ENCODE measurements around the gene DNM2. TPM values are rescaled to one million over a fixed set of nuclear protein-coding genes. Genes with fewer than 3 reads are reported as not detected.

DNM2 gene
- total RNA-seq, 4 donors from 2014 or later: 353 to 827 (median 464) TPM

DNA sequence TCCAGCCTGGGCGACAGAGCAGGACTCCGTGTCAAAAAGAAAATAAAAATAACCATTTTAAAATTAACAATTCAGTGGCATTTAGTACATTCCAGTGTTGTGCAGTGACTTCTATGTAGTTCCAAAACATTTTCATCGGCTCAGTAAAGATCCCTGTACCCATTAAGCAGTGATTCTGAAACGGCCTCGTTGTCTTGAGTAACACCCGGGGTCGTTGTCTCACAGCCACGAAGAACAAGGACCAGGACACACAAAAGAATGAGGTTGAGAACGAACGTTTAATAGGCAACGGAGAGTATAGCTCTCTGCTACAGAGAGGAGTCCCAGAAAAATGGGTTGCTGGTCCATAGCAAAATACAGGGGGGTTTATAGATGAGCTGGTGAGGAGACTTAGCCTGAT is 120.5 kb downstream of the DNM2 start:
- TF ChIP-seq, protein P1, sequence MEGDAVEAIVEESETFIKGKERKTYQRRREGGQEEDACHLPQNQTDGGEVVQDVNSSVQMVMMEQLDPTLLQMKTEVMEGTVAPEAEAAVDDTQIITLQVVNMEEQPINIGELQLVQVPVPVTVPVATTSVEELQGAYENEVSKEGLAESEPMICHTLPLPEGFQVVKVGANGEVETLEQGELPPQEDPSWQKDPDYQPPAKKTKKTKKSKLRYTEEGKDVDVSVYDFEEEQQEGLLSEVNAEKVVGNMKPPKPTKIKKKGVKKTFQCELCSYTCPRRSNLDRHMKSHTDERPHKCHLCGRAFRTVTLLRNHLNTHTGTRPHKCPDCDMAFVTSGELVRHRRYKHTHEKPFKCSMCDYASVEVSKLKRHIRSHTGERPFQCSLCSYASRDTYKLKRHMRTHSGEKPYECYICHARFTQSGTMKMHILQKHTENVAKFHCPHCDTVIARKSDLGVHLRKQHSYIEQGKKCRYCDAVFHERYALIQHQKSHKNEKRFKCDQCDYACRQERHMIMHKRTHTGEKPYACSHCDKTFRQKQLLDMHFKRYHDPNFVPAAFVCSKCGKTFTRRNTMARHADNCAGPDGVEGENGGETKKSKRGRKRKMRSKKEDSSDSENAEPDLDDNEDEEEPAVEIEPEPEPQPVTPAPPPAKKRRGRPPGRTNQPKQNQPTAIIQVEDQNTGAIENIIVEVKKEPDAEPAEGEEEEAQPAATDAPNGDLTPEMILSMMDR (IDR thresholded peaks at IDR 0.05): no peak
- no peak for TF ChIP-seq POLR2A (IDR thresholded peaks at IDR 0.05)
- Histone ChIP-seq H3K27ac (no peak overlapping the region), H3K36me3 (peaks cover 0 to 8% (median 0%) of the 10 kb centered on the region in 3 donors), H3K27me3 (no peaks in the 10 kb centered on the region), H3K4me3 (no peak overlapping the region), H3K4me1 (peaks cover 0 to 11% (median 0%) of the 10 kb centered on the region in 4 donors), H3K9me3 (peaks cover 0 to 8% (median 3%) of the 10 kb centered on the region in 4 donors)
- no peak for DNase-seq

DNA sequence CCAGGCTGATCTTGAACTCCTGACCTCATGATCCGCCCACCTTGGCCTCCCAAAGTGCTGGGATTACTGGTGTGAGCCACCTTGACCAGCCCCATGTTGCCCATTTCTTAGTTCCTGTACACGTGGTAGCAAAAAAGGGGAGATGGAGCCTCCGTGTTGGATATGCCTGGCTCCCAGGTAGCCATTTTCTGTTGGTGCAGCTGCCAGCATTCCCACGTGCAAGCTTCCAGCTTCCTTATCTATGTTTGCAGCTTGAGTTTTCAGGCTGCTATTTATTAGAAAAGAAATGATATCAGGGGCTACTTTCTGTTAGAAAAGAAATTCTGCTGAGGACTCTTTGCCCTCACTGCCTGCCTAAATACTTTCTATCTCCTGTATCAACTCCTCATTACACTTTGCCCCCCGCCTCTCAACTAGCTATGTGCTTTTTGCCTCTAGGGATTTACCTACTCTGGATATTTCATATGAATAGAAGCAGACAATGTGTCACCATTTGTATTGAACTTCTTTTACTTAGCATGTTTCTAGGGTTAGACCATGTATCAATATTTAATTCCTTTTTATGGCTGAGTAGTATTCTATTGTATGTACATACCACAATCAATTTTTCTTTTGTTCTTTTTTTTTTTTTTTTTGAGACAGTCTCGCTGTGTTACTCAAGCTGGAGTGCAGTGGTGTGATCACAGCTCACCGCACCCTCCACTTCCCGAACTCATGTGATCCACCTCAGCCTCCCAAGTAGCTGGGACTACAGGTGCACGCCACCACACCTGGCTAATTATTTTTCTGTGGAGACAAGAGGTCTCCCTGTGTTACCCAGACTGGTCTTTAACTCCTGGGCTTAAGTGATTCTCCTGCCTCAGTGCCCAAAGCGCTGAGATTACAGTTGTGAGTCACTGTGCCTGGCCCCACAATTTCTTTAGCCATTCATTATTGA is 121.5 kb downstream of the DNM2 start:
- Histone ChIP-seq H3K4me3 (no peak overlapping the region), H3K27me3 (no peaks in the 10 kb centered on the region), H3K36me3 (no peaks in the 10 kb centered on the region), H3K9me3 (peaks cover 0 to 8% (median 3%) of the 10 kb centered on the region in 4 donors), H3K4me1 (peaks cover 0 to 11% (median 0%) of the 10 kb centered on the region in 4 donors), H3K27ac (no peak overlapping the region)
- no peak for DNase-seq
- TF ChIP-seq POLR2A (IDR thresholded peaks at IDR 0.05): no peak
- TF ChIP-seq, protein P1 (IDR thresholded peaks at IDR 0.05): no peak

- H3K4me1 ChIP-seq: no peaks in the 10 kb centered on the region
These were observed 124.9 kb downstream of the DNM2 start for GRCh38 chr19:10842788-10843187.

DNA sequence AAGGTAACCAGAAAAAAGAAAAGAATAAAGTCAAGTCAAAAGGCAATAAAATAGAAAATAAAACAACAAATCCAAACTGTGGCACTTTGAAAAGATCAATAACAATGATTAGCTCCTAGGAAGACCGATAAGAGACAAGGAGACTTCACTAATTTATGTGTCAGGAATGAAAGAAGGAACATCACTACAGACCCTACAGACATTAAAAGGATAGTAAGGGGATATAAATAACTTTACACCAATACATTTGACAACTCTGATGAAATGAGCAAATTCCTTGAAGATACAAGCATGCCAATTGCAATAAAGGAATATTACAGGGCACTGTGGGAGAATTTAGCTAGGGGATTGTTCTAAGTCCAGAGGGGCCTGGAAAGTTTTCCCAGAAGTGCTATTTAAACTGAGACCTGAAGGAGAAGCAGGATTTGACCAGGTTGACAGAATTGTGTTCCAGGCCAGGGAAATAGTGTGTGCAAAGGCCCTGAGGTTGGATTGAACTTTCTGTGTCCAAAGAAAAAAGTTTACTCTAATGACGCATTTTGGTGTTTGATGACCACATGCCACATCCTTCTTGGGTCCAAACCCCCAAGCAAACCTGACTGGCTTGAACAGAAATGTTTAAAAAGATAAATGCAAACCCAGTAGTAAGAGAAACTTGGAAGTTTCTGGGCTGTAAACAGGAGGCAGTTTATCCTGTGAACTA is 128.8 kb downstream of the DNM2 start:
- Histone ChIP-seq H3K9me3 (peaks cover 0 to 8% (median 0%) of the 10 kb centered on the region in 4 donors), H3K27me3 (no peaks in the 10 kb centered on the region), H3K27ac (no peak overlapping the region), H3K4me1 (no peaks in the 10 kb centered on the region), H3K36me3 (no peaks in the 10 kb centered on the region), H3K4me3 (no peak overlapping the region)
- no peak for TF ChIP-seq POLR2A (IDR thresholded peaks at IDR 0.05)
- TF ChIP-seq, protein P1 (IDR thresholded peaks at IDR 0.05): no peak
- no peak for DNase-seq

More at GRCh38 chr19:10842788-10843187, 124.9 kb downstream of the DNM2 start:
- DNase-seq: no peak
- H3K4me3 ChIP-seq: no peak overlapping the region
- no peaks in the 10 kb centered on the region for H3K36me3 ChIP-seq
- H3K9me3 ChIP-seq: peaks cover 0 to 8% (median 0%) of the 10 kb centered on the region in 4 donors
- TF ChIP-seq, protein P1 (IDR thresholded peaks at IDR 0.05): no peak
- TF ChIP-seq POLR2A (IDR thresholded peaks at IDR 0.05): no peak
- no peak overlapping the region for H3K27ac ChIP-seq
- H3K27me3 ChIP-seq: no peaks in the 10 kb centered on the region

- no peak for DNase-seq
- Histone ChIP-seq H3K27ac (no peak within 1 kb of the TSS), H3K4me1 (no peaks in the 10 kb centered on the region), H3K27me3 (no peaks in the 10 kb centered on the region), H3K4me3 (no peak within 1 kb of the TSS), H3K36me3 (no peaks in the 10 kb centered on the region), H3K9me3 (peaks cover 0 to 8% (median 0%) of the 10 kb centered on the region in 4 donors)
- TF ChIP-seq, protein P1 (IDR thresholded peaks at IDR 0.05): no peak
- no peak for TF ChIP-seq POLR2A (IDR thresholded peaks at IDR 0.05)
These were observed 130.5 kb downstream of the DNM2 start, which contains the start of gene C19orf38 for GRCh38 chr19:10848230-10848856. Gene C19orf38, plus strand, starts transcription at chr19:10848415. Its CDS starts 94 bp downstream, at chr19:10848509.

All from Peyer's patch (tissue), 4 donors.